ENCODE measurements around the gene CLPTM1.
"Not testable (repeated sequence)": the region's sequence is repeated elsewhere in the genome, so short reads cannot be mapped to it uniquely, and the experiment has no call there.

- not testable (repeated sequence) for TF ChIP-seq CTCF (IDR thresholded peaks at IDR 0.05); EZH2 (IDR thresholded peaks at IDR 0.05; ENCODE audit: borderline replicate concordance, insufficient read depth, low read depth, low read length, poor library complexity, severe bottlenecking)
These were observed 16.3 kb downstream of the CLPTM1 start for GRCh38 chr19:44971451-44971850.
